HL-60 (cell line): ENCODE results near the gene SLC17A7.

Source experiments
- GABPA ChIP-seq: IDR thresholded peaks from 2 replicates; pipeline ENCODE4 v1.6.1; 2012; ENCODE audit warnings: low read depth
- POLR2AphosphoS5 ChIP-seq: IDR thresholded peaks from 2 replicates; pipeline ENCODE4 v1.6.1; 2012; ENCODE audit warnings: low read depth
- SPI1 ChIP-seq: IDR thresholded peaks from 2 replicates; pipeline ENCODE4 v1.6.1; 2012; ENCODE audit warnings: low read depth, mild to moderate bottlenecking, borderline replicate concordance
- TF ChIP-seq, protein P1 (sequence below): IDR thresholded peaks from one replicate; pipeline ENCODE4 v1.5.1; 2011; ENCODE audit warnings: low read length, control low read depth, inconsistent platforms; ENCODE audit not compliant: insufficient read depth
- TF ChIP-seq, protein P2 (sequence below): IDR thresholded peaks from 2 replicates; pipeline ENCODE4 v1.6.1; 2012; ENCODE audit warnings: low read depth; ENCODE audit not compliant: insufficient replicate concordance

DNA sequence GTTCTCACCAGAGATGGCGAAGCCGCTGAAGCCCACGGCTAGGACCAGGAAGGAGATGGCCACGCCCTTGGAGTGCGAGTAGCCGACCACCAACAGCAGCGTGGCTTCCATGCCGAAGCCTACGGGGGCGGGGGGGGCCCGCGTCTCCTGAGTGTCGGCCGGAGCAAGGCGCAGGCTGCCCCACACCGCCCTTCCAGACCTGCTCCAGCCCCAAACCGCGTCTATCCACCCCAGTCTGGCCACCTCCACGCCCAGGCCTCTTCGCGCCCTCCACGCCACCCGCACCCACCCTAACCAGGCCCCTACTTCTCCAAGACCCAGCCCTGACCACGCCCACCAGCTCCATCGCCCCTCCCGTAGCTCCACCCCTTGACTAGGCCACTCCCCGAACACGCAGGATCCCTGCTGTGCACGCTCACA is 10.0 kb downstream of the SLC17A7 start:
- TF ChIP-seq, protein P1, sequence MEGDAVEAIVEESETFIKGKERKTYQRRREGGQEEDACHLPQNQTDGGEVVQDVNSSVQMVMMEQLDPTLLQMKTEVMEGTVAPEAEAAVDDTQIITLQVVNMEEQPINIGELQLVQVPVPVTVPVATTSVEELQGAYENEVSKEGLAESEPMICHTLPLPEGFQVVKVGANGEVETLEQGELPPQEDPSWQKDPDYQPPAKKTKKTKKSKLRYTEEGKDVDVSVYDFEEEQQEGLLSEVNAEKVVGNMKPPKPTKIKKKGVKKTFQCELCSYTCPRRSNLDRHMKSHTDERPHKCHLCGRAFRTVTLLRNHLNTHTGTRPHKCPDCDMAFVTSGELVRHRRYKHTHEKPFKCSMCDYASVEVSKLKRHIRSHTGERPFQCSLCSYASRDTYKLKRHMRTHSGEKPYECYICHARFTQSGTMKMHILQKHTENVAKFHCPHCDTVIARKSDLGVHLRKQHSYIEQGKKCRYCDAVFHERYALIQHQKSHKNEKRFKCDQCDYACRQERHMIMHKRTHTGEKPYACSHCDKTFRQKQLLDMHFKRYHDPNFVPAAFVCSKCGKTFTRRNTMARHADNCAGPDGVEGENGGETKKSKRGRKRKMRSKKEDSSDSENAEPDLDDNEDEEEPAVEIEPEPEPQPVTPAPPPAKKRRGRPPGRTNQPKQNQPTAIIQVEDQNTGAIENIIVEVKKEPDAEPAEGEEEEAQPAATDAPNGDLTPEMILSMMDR: no peak
- TF ChIP-seq SPI1 (no peak), POLR2AphosphoS5 (no peak), GABPA (no peak)
- TF ChIP-seq, protein P2, sequence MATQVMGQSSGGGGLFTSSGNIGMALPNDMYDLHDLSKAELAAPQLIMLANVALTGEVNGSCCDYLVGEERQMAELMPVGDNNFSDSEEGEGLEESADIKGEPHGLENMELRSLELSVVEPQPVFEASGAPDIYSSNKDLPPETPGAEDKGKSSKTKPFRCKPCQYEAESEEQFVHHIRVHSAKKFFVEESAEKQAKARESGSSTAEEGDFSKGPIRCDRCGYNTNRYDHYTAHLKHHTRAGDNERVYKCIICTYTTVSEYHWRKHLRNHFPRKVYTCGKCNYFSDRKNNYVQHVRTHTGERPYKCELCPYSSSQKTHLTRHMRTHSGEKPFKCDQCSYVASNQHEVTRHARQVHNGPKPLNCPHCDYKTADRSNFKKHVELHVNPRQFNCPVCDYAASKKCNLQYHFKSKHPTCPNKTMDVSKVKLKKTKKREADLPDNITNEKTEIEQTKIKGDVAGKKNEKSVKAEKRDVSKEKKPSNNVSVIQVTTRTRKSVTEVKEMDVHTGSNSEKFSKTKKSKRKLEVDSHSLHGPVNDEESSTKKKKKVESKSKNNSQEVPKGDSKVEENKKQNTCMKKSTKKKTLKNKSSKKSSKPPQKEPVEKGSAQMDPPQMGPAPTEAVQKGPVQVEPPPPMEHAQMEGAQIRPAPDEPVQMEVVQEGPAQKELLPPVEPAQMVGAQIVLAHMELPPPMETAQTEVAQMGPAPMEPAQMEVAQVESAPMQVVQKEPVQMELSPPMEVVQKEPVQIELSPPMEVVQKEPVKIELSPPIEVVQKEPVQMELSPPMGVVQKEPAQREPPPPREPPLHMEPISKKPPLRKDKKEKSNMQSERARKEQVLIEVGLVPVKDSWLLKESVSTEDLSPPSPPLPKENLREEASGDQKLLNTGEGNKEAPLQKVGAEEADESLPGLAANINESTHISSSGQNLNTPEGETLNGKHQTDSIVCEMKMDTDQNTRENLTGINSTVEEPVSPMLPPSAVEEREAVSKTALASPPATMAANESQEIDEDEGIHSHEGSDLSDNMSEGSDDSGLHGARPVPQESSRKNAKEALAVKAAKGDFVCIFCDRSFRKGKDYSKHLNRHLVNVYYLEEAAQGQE: no peak
